ENCODE results near the gene RBM19. TPM values are rescaled to one million over a fixed set of nuclear protein-coding genes. Genes with fewer than 3 reads are reported as not detected.
"Not testable (repeated sequence)": the region's sequence is repeated elsewhere in the genome, so short reads cannot be mapped to it uniquely, and the experiment has no call there.

RBM19 gene
- total RNA-seq, 1 donor from 2014 or later, result 105 TPM

- H3K27me3 Mint-ChIP-seq, result peaks cover 14% of the 10 kb centered on the region
- no peaks in the 10 kb centered on the region for H3K36me3 Mint-ChIP-seq (ENCODE audit: low read depth)
- intact Hi-C loops (cut with micrococcal nuclease), result no loop called here
- H3K27ac Mint-ChIP-seq, result no peak overlapping the region
- no peaks in the 10 kb centered on the region for H3K9me3 Mint-ChIP-seq
- H3K4me3 Mint-ChIP-seq, result no peak overlapping the region
- H3K4me1 Mint-ChIP-seq, result no peaks in the 10 kb centered on the region
- DNase-seq, result no peak
Measured at GRCh38 chr12:113996026-113996425, 29.9 kb upstream of the RBM19 start.

GRCh38 chr12:113994051-113994450, 27.9 kb upstream of the RBM19 start:
- peaks cover 17% of the 10 kb centered on the region for H3K27me3 Mint-ChIP-seq
- H3K4me1 Mint-ChIP-seq, result no peaks in the 10 kb centered on the region
- intact Hi-C loops (cut with micrococcal nuclease), result no loop called here

GRCh38 chr12:113992751-113993150, 26.6 kb upstream of the RBM19 start:
- H3K27ac Mint-ChIP-seq; DNase-seq; intact Hi-C loops (cut with micrococcal nuclease); H3K4me1 Mint-ChIP-seq; H3K36me3 Mint-ChIP-seq (ENCODE audit: low read depth); H3K9me3 Mint-ChIP-seq; H3K4me3 Mint-ChIP-seq: not testable (repeated sequence)
- H3K27me3 Mint-ChIP-seq, result peaks cover 21% of the 10 kb centered on the region

More at GRCh38 chr12:113994051-113994450, 27.9 kb upstream of the RBM19 start:
- H3K36me3 Mint-ChIP-seq (ENCODE audit: low read depth), result no peaks in the 10 kb centered on the region
- H3K4me3 Mint-ChIP-seq, result no peak overlapping the region
- H3K27ac Mint-ChIP-seq, result no peak overlapping the region
- H3K9me3 Mint-ChIP-seq, result no peaks in the 10 kb centered on the region
- DNase-seq, result no peak

- H3K27me3 Mint-ChIP-seq, result peaks cover 24% of the 10 kb centered on the region
- no peaks in the 10 kb centered on the region for H3K9me3 Mint-ChIP-seq
- no peak overlapping the region for H3K4me3 Mint-ChIP-seq
- H3K4me1 Mint-ChIP-seq, result no peaks in the 10 kb centered on the region
- no peak overlapping the region for H3K27ac Mint-ChIP-seq
- intact Hi-C loops (cut with micrococcal nuclease), result no loop called here
- DNase-seq, result no peak
- H3K36me3 Mint-ChIP-seq (ENCODE audit: low read depth), result no peaks in the 10 kb centered on the region
Measured at GRCh38 chr12:113991224-113992044, 25.3 kb upstream of the RBM19 start.

- no peak for DNase-seq
- peaks cover 21% of the 10 kb centered on the region for H3K27me3 Mint-ChIP-seq
- no peaks in the 10 kb centered on the region for H3K36me3 Mint-ChIP-seq (ENCODE audit: low read depth)
- H3K4me3 Mint-ChIP-seq, result no peak overlapping the region
- no peak overlapping the region for H3K27ac Mint-ChIP-seq
- H3K4me1 Mint-ChIP-seq, result no peaks in the 10 kb centered on the region
- no peaks in the 10 kb centered on the region for H3K9me3 Mint-ChIP-seq
- intact Hi-C loops (cut with micrococcal nuclease), result no loop called here
Measured at GRCh38 chr12:113990250-113991223, 24.4 kb upstream of the RBM19 start.

GRCh38 chr12:113988976-113989375, 22.9 kb upstream of the RBM19 start:
- Mint-ChIP-seq H3K4me3 (no peak overlapping the region), H3K4me1 (no peaks in the 10 kb centered on the region), H3K9me3 (no peaks in the 10 kb centered on the region), H3K36me3 (ENCODE audit: low read depth) (no peaks in the 10 kb centered on the region), H3K27ac (no peak overlapping the region), H3K27me3 (peaks cover 20% of the 10 kb centered on the region)
- intact Hi-C loops (cut with micrococcal nuclease), result no loop called here
- DNase-seq, result no peak

GRCh38 chr12:113988064-113988451, 21.9 kb upstream of the RBM19 start:
- Mint-ChIP-seq H3K4me3 (no peak overlapping the region), H3K9me3 (no peaks in the 10 kb centered on the region), H3K36me3 (ENCODE audit: low read depth) (no peaks in the 10 kb centered on the region), H3K27me3 (peaks cover 20% of the 10 kb centered on the region), H3K27ac (no peak overlapping the region), H3K4me1 (no peaks in the 10 kb centered on the region)
- intact Hi-C loops (cut with micrococcal nuclease), result no loop called here
- DNase-seq, result no peak

GRCh38 chr12:113987261-113988063, 21.3 kb upstream of the RBM19 start:
- no peak for DNase-seq

GRCh38 chr12:113984464-113984863, 18.3 kb upstream of the RBM19 start:
- Mint-ChIP-seq H3K27me3 (peaks cover 13% of the 10 kb centered on the region), H3K27ac (no peak overlapping the region), H3K9me3 (no peaks in the 10 kb centered on the region), H3K4me3 (no peak overlapping the region), H3K4me1 (no peaks in the 10 kb centered on the region), H3K36me3 (ENCODE audit: low read depth) (no peaks in the 10 kb centered on the region)
- intact Hi-C loops (cut with micrococcal nuclease), result loop anchor here (5.0 kb wide), 1 partner anchor 1933 kb away; no protein-coding TSS in a partner anchor
- no peak for DNase-seq

More at GRCh38 chr12:113987261-113988063, 21.3 kb upstream of the RBM19 start:
- peaks cover 20% of the 10 kb centered on the region for H3K27me3 Mint-ChIP-seq
- H3K9me3 Mint-ChIP-seq, result no peaks in the 10 kb centered on the region
- no peaks in the 10 kb centered on the region for H3K36me3 Mint-ChIP-seq (ENCODE audit: low read depth)
- no peaks in the 10 kb centered on the region for H3K4me1 Mint-ChIP-seq
- intact Hi-C loops (cut with micrococcal nuclease), result no loop called here
- H3K4me3 Mint-ChIP-seq, result no peak overlapping the region
- no peak overlapping the region for H3K27ac Mint-ChIP-seq

- intact Hi-C loops (cut with micrococcal nuclease), result loop anchor here (5.0 kb wide), 1 partner anchor 1933 kb away; no protein-coding TSS in a partner anchor
- no peaks in the 10 kb centered on the region for H3K4me1 Mint-ChIP-seq
- no peak for DNase-seq
- H3K36me3 Mint-ChIP-seq (ENCODE audit: low read depth), result no peaks in the 10 kb centered on the region
- no peaks in the 10 kb centered on the region for H3K9me3 Mint-ChIP-seq
- no peak overlapping the region for H3K27ac Mint-ChIP-seq
- peaks cover 10% of the 10 kb centered on the region for H3K27me3 Mint-ChIP-seq
- no peak overlapping the region for H3K4me3 Mint-ChIP-seq
Measured at GRCh38 chr12:113983777-113984448, 17.8 kb upstream of the RBM19 start.

GRCh38 chr12:113983265-113983664, 17.1 kb upstream of the RBM19 start:
- Mint-ChIP-seq H3K4me3 (no peak overlapping the region), H3K9me3 (no peaks in the 10 kb centered on the region), H3K36me3 (ENCODE audit: low read depth) (no peaks in the 10 kb centered on the region), H3K27ac (no peak overlapping the region), H3K27me3 (peaks cover 9% of the 10 kb centered on the region), H3K4me1 (no peaks in the 10 kb centered on the region)
- intact Hi-C loops (cut with micrococcal nuclease), result loop anchor here (5.0 kb wide), 1 partner anchor 1934 kb away; no protein-coding TSS in a partner anchor
- no peak for DNase-seq

- H3K27ac Mint-ChIP-seq, result no peak overlapping the region
- no peak for DNase-seq
- no peak overlapping the region for H3K4me3 Mint-ChIP-seq
- H3K36me3 Mint-ChIP-seq (ENCODE audit: low read depth), result no peaks in the 10 kb centered on the region
- peaks cover 7% of the 10 kb centered on the region for H3K27me3 Mint-ChIP-seq
- H3K9me3 Mint-ChIP-seq, result no peaks in the 10 kb centered on the region
- no peaks in the 10 kb centered on the region for H3K4me1 Mint-ChIP-seq
- intact Hi-C loops (cut with micrococcal nuclease), result loop anchor here (5.0 kb wide), 1 partner anchor 1935 kb away; no protein-coding TSS in a partner anchor
Measured at GRCh38 chr12:113981876-113982275, 15.8 kb upstream of the RBM19 start.

Measured in activated CD4-positive, alpha-beta T cell treated with anti-CD3 and anti-CD28 coated beads, Interleukin-2, amount 10 ng/mL, durations not matched to agents 24 days and 14 days (primary cell).